H1 (cell line): ENCODE measurements around the gene MOB2. TPM values are rescaled to one million over a fixed set of nuclear protein-coding genes. Genes with fewer than 3 reads are reported as not detected.
A peak's percentile ranks its signal among the peaks of the same experiment; 100 is the strongest.

Experiments
- CTCF ChIA-PET: fragments of 300-600 bp; sonication (Branson Sonifier 250); formaldehyde crosslinking; loops from one replicate; lab custom pipeline; 2021; ENCODE audit not compliant: partially characterized antibody; lab: Charles Lee
- POLR2A ChIA-PET: fragments of 300-600 bp; sonication (Branson Sonifier 250); formaldehyde crosslinking; loops from one replicate; lab custom pipeline; 2021; ENCODE audit warnings: inconsistent platforms; ENCODE audit not compliant: partially characterized antibody; lab: Charles Lee
- DNase-seq, 2 experiments: peaks; one replicate each; pipeline versions ENCODE4 v3.0.0 to v3.0.0-alpha.2; 2010 to 2022; ENCODE audit warnings: low spot score in 2 of 2, low read depth in 1 of 2, mixed read lengths in 1 of 2
- FAIRE-seq: peaks from 2 replicates; lab custom pipeline; 2011; peaks lifted over from hg19 to GRCh38; lab: Jason Lieb, UNC
- H2AFZ ChIP-seq: 2 replicates; pipeline ENCODE4 v1.8.1; 2012; ENCODE audit warnings: low read length, inconsistent platforms
- H2AK5ac ChIP-seq: 2 replicates; pipeline ENCODE4 v1.6.1; 2013; ENCODE audit warnings: low read depth, low read length
- H2BK120ac ChIP-seq: replicated peaks from 2 replicates; pipeline ENCODE3; 2013; ENCODE audit warnings: low read depth, low read length, inconsistent platforms
- H2BK12ac ChIP-seq: 2 replicates; pipeline ENCODE4 v1.6.1; 2013; ENCODE audit warnings: low read depth, low read length
- H2BK15ac ChIP-seq: 2 replicates; pipeline ENCODE4 v1.6.1; 2013; ENCODE audit warnings: low read length
- H2BK20ac ChIP-seq: 2 replicates; pipeline ENCODE4 v1.6.1; 2013; ENCODE audit warnings: low read length
- H2BK5ac ChIP-seq: 2 replicates; pipeline ENCODE4 v1.6.1; 2013; ENCODE audit warnings: low read depth, low read length
- H3K14ac ChIP-seq: 2 replicates; pipeline ENCODE4 v1.6.1; 2013; ENCODE audit warnings: inconsistent platforms; ENCODE audit not compliant: insufficient read length
- H3K18ac ChIP-seq: 2 replicates; pipeline ENCODE4 v1.6.1; 2013; ENCODE audit warnings: low read length; ENCODE audit errors: extremely low read depth
- H3K23ac ChIP-seq: 2 replicates; pipeline ENCODE4 v1.6.1; 2013; ENCODE audit warnings: inconsistent platforms; ENCODE audit not compliant: insufficient read length
- H3K23me2 ChIP-seq: 2 replicates; pipeline ENCODE4 v1.6.1; 2013; ENCODE audit warnings: low read depth, low read length
- H3K27ac ChIP-seq: 2 replicates; pipeline ENCODE4 v1.6.1; 2011; ENCODE audit warnings: low read depth, low read length, inconsistent platforms
- H3K27me3 ChIP-seq, 4 experiments: replicated peaks in 1 of 4; 1 replicate in 1 of 4; 2 replicates in 3 of 4; pipeline versions ENCODE4 v1.6.1 to v1.8.1; 2011 to 2013; ENCODE audit warnings: low read length in 3 of 4, mild to moderate bottlenecking in 3 of 4, inconsistent platforms in 2 of 4, mixed read lengths in 2 of 4, moderate library complexity in 1 of 4; ENCODE audit not compliant: control insufficient read depth in 3 of 4, insufficient read depth in 3 of 4; ENCODE audit errors: extremely low read depth in 1 of 4
- H3K36me3 ChIP-seq, 4 experiments: 2 replicates each; pipeline versions ENCODE4 v1.6.1 to v1.8.1; 2011 to 2013; ENCODE audit warnings: mild to moderate bottlenecking in 4 of 4, low read length in 3 of 4, moderate library complexity in 2 of 4, control low read depth in 1 of 4, inconsistent platforms in 1 of 4; ENCODE audit not compliant: insufficient read depth in 4 of 4, control insufficient read depth in 2 of 4
- H3K4ac ChIP-seq: replicated peaks from 2 replicates; pipeline ENCODE3; 2013; ENCODE audit warnings: low read length, low read depth, mixed read lengths, inconsistent platforms; ENCODE audit not compliant: insufficient read length
- H3K4me1 ChIP-seq, 4 experiments: replicated peaks in 1 of 4; 1 replicate in 1 of 4; 2 replicates in 3 of 4; pipeline versions ENCODE4 v1.6.1 to v1.8.1; 2011 to 2013; ENCODE audit warnings: low read length in 3 of 4, inconsistent platforms in 2 of 4, mixed read lengths in 1 of 4; ENCODE audit not compliant: insufficient read depth in 4 of 4, control insufficient read depth in 3 of 4
- H3K4me2 ChIP-seq, 2 experiments: 2 replicates each; pipeline versions ENCODE4 v1.6.1 to v1.8.1; 2011 to 2013; ENCODE audit warnings: low read depth in 2 of 2, low read length in 2 of 2, control low read depth in 1 of 2, inconsistent platforms in 1 of 2, mild to moderate bottlenecking in 1 of 2; ENCODE audit not compliant: insufficient read depth in 1 of 2
- H3K4me3 ChIP-seq, 4 experiments: fragments of 200-600, 300-600 bp in 1 of 4; sonication (generic), shearing (Covaris generic), sonication (Bioruptor Twin) in 1 of 4; 2 replicates each; pipeline versions ENCODE4 v1.5.1 to v1.8.1; 2011 to 2016; ENCODE audit warnings: low read length in 4 of 4, low read depth in 3 of 4, control low read depth in 2 of 4, inconsistent platforms in 2 of 4, mild to moderate bottlenecking in 2 of 4, mixed read lengths in 1 of 4, moderate library complexity in 1 of 4; ENCODE audit not compliant: insufficient read depth in 2 of 4; ENCODE audit errors: extremely low read depth in 1 of 4
- H3K56ac ChIP-seq: replicated peaks from 2 replicates; pipeline ENCODE3; 2013; ENCODE audit warnings: low read depth, mild to moderate bottlenecking, mixed read lengths, low read length, inconsistent platforms; ENCODE audit not compliant: insufficient read length
- H3K79me1 ChIP-seq: 2 replicates; pipeline ENCODE4 v1.6.1; 2013; ENCODE audit warnings: low read depth, low read length, control low read depth
- H3K79me2 ChIP-seq, 2 experiments: 2 replicates each; pipeline versions ENCODE4 v1.6.1 to v1.8.1; 2012 to 2013; ENCODE audit warnings: low read length in 2 of 2, mild to moderate bottlenecking in 2 of 2, inconsistent platforms in 1 of 2; ENCODE audit not compliant: insufficient read depth in 2 of 2, control insufficient read depth in 1 of 2
- H3K9ac ChIP-seq, 4 experiments: replicated peaks in 1 of 4; 1 replicate in 1 of 4; 2 replicates in 3 of 4; pipeline versions ENCODE4 v1.6.1 to v1.8.1; 2011 to 2013; ENCODE audit warnings: low read depth in 3 of 4, low read length in 3 of 4, control low read depth in 2 of 4, mild to moderate bottlenecking in 2 of 4, moderate library complexity in 2 of 4, inconsistent platforms in 1 of 4; ENCODE audit errors: extremely low read depth in 1 of 4
- H3K9me3 ChIP-seq, 2 experiments: 2 replicates each; pipeline versions ENCODE4 v1.6.1 to v1.8.1; 2012 to 2013; ENCODE audit warnings: mild to moderate bottlenecking in 2 of 2, moderate library complexity in 2 of 2, control low read depth in 1 of 2, inconsistent platforms in 1 of 2, low read depth in 1 of 2, low read length in 1 of 2, mixed read lengths in 1 of 2; ENCODE audit not compliant: insufficient read depth in 2 of 2
- H4K20me1 ChIP-seq, 2 experiments: replicated peaks in 1 of 2; 2 replicates each; pipeline versions ENCODE3 to v1.8.1; 2011 to 2013; ENCODE audit warnings: inconsistent platforms in 2 of 2, low read length in 2 of 2, mild to moderate bottlenecking in 1 of 2; ENCODE audit not compliant: insufficient read depth in 2 of 2, control insufficient read depth in 1 of 2
- H4K5ac ChIP-seq: 2 replicates; pipeline ENCODE4 v1.6.1; 2013; ENCODE audit warnings: low read length, low read depth, mixed read lengths, inconsistent platforms; ENCODE audit not compliant: insufficient read length
- H4K8ac ChIP-seq: 2 replicates; pipeline ENCODE4 v1.8.0; 2013; ENCODE audit warnings: mild to moderate bottlenecking, moderate library complexity, low read length, inconsistent platforms; ENCODE audit not compliant: insufficient read depth; ENCODE audit errors: extremely low read depth
- H4K91ac ChIP-seq: replicated peaks from 2 replicates; pipeline ENCODE3; 2013; ENCODE audit warnings: low read length, mixed read lengths, inconsistent platforms; ENCODE audit not compliant: insufficient read length
- JUN ChIP-seq: IDR thresholded peaks from 2 replicates; pipeline ENCODE4 v1.6.1; 2011; ENCODE audit warnings: low read depth, mild to moderate bottlenecking, improper control_type of control experiment, low read length
- SP4 ChIP-seq: IDR thresholded peaks from 2 replicates; pipeline ENCODE4 v1.6.1; 2012; ENCODE audit warnings: low read length, inconsistent platforms
- SUZ12 ChIP-seq: fragments of 200-600 bp; sonication (generic); IDR thresholded peaks from 2 replicates; pipeline ENCODE4 v1.6.1; 2012; ENCODE audit warnings: mild to moderate bottlenecking, inconsistent platforms, low read length, moderate library complexity, mixed read lengths
- whole genome bisulfite sequencing, 2 experiments: shearing (Covaris generic) in 1 of 2; methylation state at CpG; one replicate each; pipeline versions ENCODE4 v1.1.6 to v1.1.7; 2013 to 2015; ENCODE audit warnings: low lambda C conversion rate in 2 of 2, mixed read lengths in 2 of 2, inconsistent platforms in 1 of 2, low coverage in 1 of 2, missing lambda C conversion rate in 1 of 2; ENCODE audit not compliant: insufficient replicate concordance in 2 of 2, insufficient coverage in 1 of 2, insufficient read length in 1 of 2; ENCODE audit errors: extremely low coverage in 1 of 2, missing lambda C conversion rate in 1 of 2; 5-methylcytosine and 5-hydroxymethylcytosine counted together
- polyA plus RNA-seq, 7 experiments: library from polyadenylated mRNA; depleted of rRNA in 3 of 7; stranded (reverse) in 5 of 7; unstranded in 2 of 7; fragments of >200 nt in 5 of 7; fragments of 200-250 nt in 2 of 7; gene quantifications; 1 replicate in 5 of 7; 2 replicates in 1 of 7; 4 replicates in 1 of 7; pipeline versions ENCODE4 v1.2.1 to v1.2.3, GENCODE V29; 2011 to 2013; ENCODE audit warnings: missing spikeins in 2 of 7, mixed read lengths in 2 of 7
- total RNA-seq: library from RNA; stranded (reverse); fragmentation: NEBNext Ultra II Directional; extraction: Animal tissue kit (Norgen Biotek cat#: 25700); gene quantifications from 2 replicates; pipeline ENCODE4 v1.2.1, GENCODE V29; 2021
- TF ChIP-seq, protein P1 (sequence below): IDR thresholded peaks from 2 replicates; pipeline ENCODE4 v1.6.1; 2011; ENCODE audit warnings: low read length, improper control_type of control experiment
- TF ChIP-seq, protein P2 (sequence below): IDR thresholded peaks from 2 replicates; pipeline ENCODE4 v1.6.1; 2012; ENCODE audit warnings: inconsistent platforms

MOB2 gene
- total and polyA plus RNA-seq, 2 of the 8 experiments (the other 6 are each of a cell fraction or from before 2014, with no cell fraction given): 18.6 to 28.2 TPM

DNA sequence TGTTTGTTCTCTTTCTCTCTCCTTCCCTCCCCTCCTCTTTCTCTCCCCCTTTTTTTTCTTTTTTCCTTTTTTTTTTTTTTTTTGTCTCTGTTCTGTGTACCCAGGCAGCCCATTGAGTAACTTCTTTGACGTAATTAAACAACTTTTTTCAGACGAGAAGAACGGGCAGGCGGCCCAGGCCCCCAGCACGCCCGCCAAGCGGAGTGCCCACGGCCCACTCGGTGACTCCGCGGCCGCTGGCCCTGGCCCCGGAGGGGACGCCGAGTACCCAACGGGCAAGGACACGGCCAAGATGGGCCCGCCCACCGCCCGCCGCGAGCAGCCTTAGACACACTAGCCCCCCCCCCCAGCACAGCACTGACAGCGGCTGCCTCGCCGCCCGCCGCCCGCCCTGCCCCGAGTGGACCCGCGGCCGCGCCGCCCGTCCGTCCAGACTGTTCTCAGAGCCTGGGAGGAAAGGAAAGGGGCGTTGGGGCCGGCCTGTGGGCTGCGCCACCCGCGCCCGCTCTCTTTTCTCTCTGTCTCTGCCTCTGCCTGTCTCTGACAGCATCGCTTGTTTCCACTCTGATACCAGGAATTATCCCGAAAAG, 26.1 kb downstream of the MOB2 start:
- no peak overlapping the region for H2AFZ ChIP-seq
- H3K4ac ChIP-seq: no peak overlapping the region
- ChIA-PET POLR2A (no interaction called here), CTCF (no interaction called here)
- H3K23ac ChIP-seq: no peak overlapping the region
- WGBS, 2 experiments: 85% methylated on average over 2 of the region's 44 CpGs; no CpG with 5 or more reads in 1 of the 2 experiments
- peaks cover 0 to 6% of the 10 kb centered on the region in 2 experiments; a peak in 1 of 4 replicates for H3K9me3 ChIP-seq
- no peak overlapping the region for H3K14ac ChIP-seq
- no peak overlapping the region for H2BK120ac ChIP-seq
- peak overlapping the region; percentile 51; the same call in 1 of the 2 replicates for H4K8ac ChIP-seq
- no peak overlapping the region for H2BK5ac ChIP-seq
- H3K79me2 ChIP-seq: no peaks in the 10 kb centered on the region
- no peak overlapping the region for H2BK20ac ChIP-seq
- no peaks in the 10 kb centered on the region for H3K23me2 ChIP-seq
- H3K18ac ChIP-seq: no peak overlapping the region
- no peak overlapping the region for H3K4me2 ChIP-seq
- H4K20me1 ChIP-seq: peaks cover 0 to 10% of the 10 kb centered on the region in 2 experiments
- no peak overlapping the region for H3K56ac ChIP-seq
- peaks cover 0 to 6% (median 2%) of the 10 kb centered on the region in 4 experiments; a peak in 2 of 7 replicates for H3K4me1 ChIP-seq
- no peak overlapping the region for H2AK5ac ChIP-seq
- H3K79me1 ChIP-seq: no peaks in the 10 kb centered on the region; the same call in 1 of the 2 replicates
- H3K4me3 ChIP-seq: no peak overlapping the region
- H2BK12ac ChIP-seq: no peak overlapping the region
- no peak overlapping the region for H2BK15ac ChIP-seq
- peaks cover 0 to 13% (median 3%) of the 10 kb centered on the region in 4 experiments; a peak in 2 of 8 replicates for H3K36me3 ChIP-seq
- no peak overlapping the region for H4K91ac ChIP-seq
- H3K27ac ChIP-seq: no peak overlapping the region
- FAIRE-seq (no peak), DNase-seq (no peak)
- H4K5ac ChIP-seq: no peak overlapping the region
- H3K27me3 ChIP-seq: no peaks in the 10 kb centered on the region
- H3K9ac ChIP-seq: no peak overlapping the region
- TF ChIP-seq, protein P1, sequence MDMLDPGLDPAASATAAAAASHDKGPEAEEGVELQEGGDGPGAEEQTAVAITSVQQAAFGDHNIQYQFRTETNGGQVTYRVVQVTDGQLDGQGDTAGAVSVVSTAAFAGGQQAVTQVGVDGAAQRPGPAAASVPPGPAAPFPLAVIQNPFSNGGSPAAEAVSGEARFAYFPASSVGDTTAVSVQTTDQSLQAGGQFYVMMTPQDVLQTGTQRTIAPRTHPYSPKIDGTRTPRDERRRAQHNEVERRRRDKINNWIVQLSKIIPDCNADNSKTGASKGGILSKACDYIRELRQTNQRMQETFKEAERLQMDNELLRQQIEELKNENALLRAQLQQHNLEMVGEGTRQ: no peak
- no peak for TF ChIP-seq SP4
- no peak for TF ChIP-seq SUZ12
- TF ChIP-seq JUN: no peak
- TF ChIP-seq, protein P2, sequence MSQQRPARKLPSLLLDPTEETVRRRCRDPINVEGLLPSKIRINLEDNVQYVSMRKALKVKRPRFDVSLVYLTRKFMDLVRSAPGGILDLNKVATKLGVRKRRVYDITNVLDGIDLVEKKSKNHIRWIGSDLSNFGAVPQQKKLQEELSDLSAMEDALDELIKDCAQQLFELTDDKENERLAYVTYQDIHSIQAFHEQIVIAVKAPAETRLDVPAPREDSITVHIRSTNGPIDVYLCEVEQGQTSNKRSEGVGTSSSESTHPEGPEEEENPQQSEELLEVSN: no peak
